HL-60 (cell line): ENCODE data around the gene KIR2DL4.
"Not testable (repeated sequence)": the region's sequence is repeated elsewhere in the genome, so short reads cannot be mapped to it uniquely, and the experiment has no call there.

ENCODE experiments used
- GABPA ChIP-seq: IDR thresholded peaks from 2 replicates; pipeline ENCODE4 v1.6.1; 2012; ENCODE audit warnings: low read depth
- POLR2AphosphoS5 ChIP-seq: IDR thresholded peaks from 2 replicates; pipeline ENCODE4 v1.6.1; 2012; ENCODE audit warnings: low read depth
- TF ChIP-seq, protein P1 (sequence below): IDR thresholded peaks from one replicate; pipeline ENCODE4 v1.5.1; 2011; ENCODE audit warnings: low read length, control low read depth, inconsistent platforms; ENCODE audit not compliant: insufficient read depth
- TF ChIP-seq, protein P2 (sequence below): IDR thresholded peaks from 2 replicates; pipeline ENCODE4 v1.6.1; 2012; ENCODE audit warnings: low read depth; ENCODE audit not compliant: insufficient replicate concordance

GRCh38 chr19:54772666-54773065, 30.7 kb upstream of the KIR2DL4 start:
- TF ChIP-seq, protein P1, sequence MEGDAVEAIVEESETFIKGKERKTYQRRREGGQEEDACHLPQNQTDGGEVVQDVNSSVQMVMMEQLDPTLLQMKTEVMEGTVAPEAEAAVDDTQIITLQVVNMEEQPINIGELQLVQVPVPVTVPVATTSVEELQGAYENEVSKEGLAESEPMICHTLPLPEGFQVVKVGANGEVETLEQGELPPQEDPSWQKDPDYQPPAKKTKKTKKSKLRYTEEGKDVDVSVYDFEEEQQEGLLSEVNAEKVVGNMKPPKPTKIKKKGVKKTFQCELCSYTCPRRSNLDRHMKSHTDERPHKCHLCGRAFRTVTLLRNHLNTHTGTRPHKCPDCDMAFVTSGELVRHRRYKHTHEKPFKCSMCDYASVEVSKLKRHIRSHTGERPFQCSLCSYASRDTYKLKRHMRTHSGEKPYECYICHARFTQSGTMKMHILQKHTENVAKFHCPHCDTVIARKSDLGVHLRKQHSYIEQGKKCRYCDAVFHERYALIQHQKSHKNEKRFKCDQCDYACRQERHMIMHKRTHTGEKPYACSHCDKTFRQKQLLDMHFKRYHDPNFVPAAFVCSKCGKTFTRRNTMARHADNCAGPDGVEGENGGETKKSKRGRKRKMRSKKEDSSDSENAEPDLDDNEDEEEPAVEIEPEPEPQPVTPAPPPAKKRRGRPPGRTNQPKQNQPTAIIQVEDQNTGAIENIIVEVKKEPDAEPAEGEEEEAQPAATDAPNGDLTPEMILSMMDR: not testable (repeated sequence)
- TF ChIP-seq POLR2AphosphoS5, GABPA: not testable (repeated sequence)
- TF ChIP-seq, protein P2, sequence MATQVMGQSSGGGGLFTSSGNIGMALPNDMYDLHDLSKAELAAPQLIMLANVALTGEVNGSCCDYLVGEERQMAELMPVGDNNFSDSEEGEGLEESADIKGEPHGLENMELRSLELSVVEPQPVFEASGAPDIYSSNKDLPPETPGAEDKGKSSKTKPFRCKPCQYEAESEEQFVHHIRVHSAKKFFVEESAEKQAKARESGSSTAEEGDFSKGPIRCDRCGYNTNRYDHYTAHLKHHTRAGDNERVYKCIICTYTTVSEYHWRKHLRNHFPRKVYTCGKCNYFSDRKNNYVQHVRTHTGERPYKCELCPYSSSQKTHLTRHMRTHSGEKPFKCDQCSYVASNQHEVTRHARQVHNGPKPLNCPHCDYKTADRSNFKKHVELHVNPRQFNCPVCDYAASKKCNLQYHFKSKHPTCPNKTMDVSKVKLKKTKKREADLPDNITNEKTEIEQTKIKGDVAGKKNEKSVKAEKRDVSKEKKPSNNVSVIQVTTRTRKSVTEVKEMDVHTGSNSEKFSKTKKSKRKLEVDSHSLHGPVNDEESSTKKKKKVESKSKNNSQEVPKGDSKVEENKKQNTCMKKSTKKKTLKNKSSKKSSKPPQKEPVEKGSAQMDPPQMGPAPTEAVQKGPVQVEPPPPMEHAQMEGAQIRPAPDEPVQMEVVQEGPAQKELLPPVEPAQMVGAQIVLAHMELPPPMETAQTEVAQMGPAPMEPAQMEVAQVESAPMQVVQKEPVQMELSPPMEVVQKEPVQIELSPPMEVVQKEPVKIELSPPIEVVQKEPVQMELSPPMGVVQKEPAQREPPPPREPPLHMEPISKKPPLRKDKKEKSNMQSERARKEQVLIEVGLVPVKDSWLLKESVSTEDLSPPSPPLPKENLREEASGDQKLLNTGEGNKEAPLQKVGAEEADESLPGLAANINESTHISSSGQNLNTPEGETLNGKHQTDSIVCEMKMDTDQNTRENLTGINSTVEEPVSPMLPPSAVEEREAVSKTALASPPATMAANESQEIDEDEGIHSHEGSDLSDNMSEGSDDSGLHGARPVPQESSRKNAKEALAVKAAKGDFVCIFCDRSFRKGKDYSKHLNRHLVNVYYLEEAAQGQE: not testable (repeated sequence)
